GM18498 (cell line): Measurements from ENCODE around the gene RFX6.

Experiments
- ATAC-seq: cut with Tn5 transposase; IDR thresholded peaks from one replicate; pipeline ENCODE4 v1.9.1; 2021; ENCODE audit warnings: mild to moderate bottlenecking, moderate library complexity; ENCODE audit not compliant: unreplicated experiment

RFX6 gene

DNA sequence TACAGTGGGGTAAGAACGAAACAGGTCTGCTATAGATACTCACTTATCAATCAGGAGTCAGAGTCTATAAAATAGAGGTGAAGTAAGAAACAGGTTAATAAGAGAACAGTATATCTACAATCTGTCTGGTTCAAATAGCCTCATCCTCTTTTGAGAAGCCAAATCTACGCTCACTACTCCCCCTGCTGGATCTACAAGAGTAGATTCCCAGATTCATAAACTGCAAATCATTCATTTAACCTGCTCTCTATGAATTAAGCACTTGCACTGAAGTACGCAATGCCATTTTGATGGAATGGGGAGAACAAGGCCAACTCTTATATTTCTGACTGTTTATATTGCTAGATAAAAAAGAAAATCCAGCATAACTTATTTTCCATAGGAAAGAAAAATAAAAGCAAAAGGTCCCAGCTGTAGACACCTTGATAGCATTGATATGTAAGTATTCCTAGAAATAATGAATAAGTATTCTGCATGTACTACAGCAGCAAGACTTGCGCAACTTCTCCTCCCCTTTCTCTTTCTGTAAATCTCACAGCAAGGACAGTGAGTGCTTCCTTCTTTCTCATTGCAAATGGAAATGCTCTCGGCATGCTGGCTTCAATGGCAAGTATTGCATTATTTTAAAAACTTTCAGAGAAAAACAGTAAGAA lies 92.3 kb downstream of the RFX6 start:
- peak; percentile 77 for ATAC-seq

GRCh38 chr6:116971959-116972358 lies 94.9 kb downstream of the RFX6 start:
- ATAC-seq = peak; percentile 78

DNA sequence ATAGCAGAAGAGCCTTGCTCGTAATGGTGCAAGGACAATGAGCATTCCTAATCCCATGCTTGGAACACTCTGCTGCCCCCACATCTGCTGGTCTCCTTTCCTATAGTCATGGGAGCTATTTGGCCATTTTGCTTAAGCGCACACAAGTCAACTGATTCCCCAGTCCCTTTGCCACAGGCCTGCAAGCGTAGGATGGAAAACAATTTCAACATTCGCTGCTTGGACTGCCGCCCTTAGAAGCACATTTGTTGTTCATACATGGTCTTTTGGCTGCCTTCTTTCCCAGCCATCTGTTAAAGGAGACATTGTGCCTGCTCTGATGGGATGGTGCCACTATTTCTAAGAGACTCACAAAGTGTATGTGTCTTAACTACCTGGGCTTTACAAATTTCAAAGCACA lies 96.9 kb downstream of the RFX6 start:
- no peak for ATAC-seq

DNA sequence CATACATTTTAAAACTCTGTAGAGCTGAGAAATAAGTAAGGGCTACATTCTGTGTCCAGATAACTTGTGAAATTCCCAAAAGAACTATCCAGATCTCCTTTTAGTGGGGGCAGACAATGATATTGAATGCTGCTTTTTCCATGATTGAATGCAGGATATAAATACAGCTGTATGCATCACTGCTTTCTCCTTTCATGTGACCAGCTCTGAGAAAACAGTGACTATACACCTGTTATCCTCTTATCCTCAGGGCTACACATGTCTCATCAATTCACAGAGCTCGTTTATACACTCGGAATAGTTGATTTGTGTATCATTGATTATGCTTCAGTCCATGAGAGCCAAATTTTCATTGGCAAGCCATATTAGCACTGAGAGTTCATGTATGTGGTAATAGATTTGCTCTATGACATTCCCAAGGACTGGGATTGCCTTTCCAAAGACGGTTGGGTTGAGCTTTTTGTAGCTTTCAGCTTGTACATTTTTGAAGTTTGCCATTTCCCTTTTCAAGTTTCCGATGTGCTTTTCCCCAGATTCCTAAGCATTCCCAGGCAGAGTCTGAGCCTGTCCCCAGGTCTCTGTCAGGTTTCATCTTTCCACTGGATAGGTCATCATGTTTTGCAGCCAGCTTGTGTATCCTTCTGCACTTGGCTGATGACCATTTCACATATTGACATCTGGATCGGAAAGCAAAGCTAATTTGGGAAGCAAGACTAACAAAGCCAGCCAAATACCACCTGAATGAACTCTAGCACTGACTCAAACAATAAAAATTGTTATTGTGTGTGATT lies 97.7 kb downstream of the RFX6 start:
- no peak for ATAC-seq

GRCh38 chr6:116975600-116975999 lies 98.6 kb downstream of the RFX6 start:
- ATAC-seq = no peak

DNA sequence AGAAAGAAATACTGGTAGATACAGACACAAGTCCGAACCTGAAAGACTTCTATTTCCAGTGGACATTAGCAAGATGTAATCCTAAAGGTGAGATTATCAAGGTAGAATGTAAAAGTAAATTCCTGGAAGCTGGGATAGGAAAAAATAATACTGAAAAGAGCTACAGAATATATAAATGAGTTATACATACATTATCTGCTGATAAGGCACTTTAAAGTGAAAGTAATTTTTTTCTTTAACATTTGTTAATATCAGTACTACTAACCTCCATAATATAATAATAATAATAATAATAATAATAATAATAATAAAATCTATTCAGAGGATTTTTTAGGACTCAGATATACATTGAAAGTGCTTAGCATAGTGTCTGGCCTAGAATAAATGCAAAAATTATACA lies 102.5 kb downstream of the RFX6 start:
- no peak for ATAC-seq
